ENCODE measurements around the gene PALB2. TPM values are rescaled to one million over a fixed set of nuclear protein-coding genes. Genes with fewer than 3 reads are reported as not detected.

Gene PALB2
- total and polyA plus RNA-seq, 9 of the 15 experiments (the other 6 are each of a cell fraction or from before 2014, with no cell fraction given): 7.0 to 25.8 (median 15.2) TPM

DNA sequence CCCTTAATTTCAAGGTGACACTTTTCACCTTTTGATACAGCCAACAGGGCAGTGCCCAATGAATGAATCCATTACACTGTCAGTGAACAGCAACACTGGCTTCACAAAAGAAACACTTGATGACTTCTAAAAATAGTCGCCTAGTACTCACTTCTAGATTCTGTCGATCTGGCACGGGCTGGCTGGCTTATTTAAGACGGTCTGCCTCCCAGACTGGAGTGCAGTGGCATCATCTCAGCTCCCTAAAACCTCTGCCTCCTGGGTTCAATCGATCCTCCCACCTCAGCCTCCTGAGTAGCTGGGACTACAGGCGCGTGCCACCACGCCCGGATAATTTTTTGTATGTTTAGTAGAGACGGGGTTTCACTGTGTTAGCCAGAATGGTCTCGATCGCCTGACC lies 46.9 kb downstream of the PALB2 start:
- H3K27ac ChIP-seq (ENCODE audit: extremely low read depth, low read depth, low read length): no peak overlapping the region
- in situ Hi-C loops (cut with MboI): no loop called here
- 0 out of 2 replicates have a peak overlapping the region, but pooled peaks have one; percentile 80 for H3K4me3 ChIP-seq
- H3K79me2 ChIP-seq (ENCODE audit: control insufficient read depth, insufficient read depth, low read length): peaks cover 68% of the 10 kb centered on the region
- no peaks in the 10 kb centered on the region for H3K9me1 ChIP-seq (ENCODE audit: control insufficient read depth, insufficient read depth, low read length)
- H3K9ac ChIP-seq (ENCODE audit: insufficient read depth in 1 of 2, low read depth in 2 of 2, low read length in 2 of 2): no peak overlapping the region
- 92% methylated on average over 7 of the region's 12 CpGs for WGBS (ENCODE audit: insufficient coverage, low coverage, missing lambda C conversion rate)
- no peak for FAIRE-seq
- TF ChIP-seq ZNF561 (CRISPR knock-in tag; conservative IDR thresholded peaks at IDR 0.05): no peak
- TF ChIP-seq, protein P1, sequence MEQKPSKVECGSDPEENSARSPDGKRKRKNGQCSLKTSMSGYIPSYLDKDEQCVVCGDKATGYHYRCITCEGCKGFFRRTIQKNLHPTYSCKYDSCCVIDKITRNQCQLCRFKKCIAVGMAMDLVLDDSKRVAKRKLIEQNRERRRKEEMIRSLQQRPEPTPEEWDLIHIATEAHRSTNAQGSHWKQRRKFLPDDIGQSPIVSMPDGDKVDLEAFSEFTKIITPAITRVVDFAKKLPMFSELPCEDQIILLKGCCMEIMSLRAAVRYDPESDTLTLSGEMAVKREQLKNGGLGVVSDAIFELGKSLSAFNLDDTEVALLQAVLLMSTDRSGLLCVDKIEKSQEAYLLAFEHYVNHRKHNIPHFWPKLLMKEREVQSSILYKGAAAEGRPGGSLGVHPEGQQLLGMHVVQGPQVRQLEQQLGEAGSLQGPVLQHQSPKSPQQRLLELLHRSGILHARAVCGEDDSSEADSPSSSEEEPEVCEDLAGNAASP (IDR thresholded peaks at IDR 0.05): no peak
- TF ChIP-seq, protein P2, sequence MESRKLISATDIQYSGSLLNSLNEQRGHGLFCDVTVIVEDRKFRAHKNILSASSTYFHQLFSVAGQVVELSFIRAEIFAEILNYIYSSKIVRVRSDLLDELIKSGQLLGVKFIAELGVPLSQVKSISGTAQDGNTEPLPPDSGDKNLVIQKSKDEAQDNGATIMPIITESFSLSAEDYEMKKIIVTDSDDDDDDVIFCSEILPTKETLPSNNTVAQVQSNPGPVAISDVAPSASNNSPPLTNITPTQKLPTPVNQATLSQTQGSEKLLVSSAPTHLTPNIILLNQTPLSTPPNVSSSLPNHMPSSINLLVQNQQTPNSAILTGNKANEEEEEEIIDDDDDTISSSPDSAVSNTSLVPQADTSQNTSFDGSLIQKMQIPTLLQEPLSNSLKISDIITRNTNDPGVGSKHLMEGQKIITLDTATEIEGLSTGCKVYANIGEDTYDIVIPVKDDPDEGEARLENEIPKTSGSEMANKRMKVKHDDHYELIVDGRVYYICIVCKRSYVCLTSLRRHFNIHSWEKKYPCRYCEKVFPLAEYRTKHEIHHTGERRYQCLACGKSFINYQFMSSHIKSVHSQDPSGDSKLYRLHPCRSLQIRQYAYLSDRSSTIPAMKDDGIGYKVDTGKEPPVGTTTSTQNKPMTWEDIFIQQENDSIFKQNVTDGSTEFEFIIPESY (CRISPR knock-in tag; IDR thresholded peaks at IDR 0.05): 0 out of 2 replicates have a peak, but pooled peaks have one; percentile 15
- intact Hi-C loops (cut with micrococcal nuclease): no loop called here
- no peaks in the 10 kb centered on the region for H3K9me3 ChIP-seq (replicated peaks; ENCODE audit: control insufficient read depth, insufficient read depth, low read depth, low read length)
- no peaks in the 10 kb centered on the region for H3K27me3 ChIP-seq (ENCODE audit: control insufficient read depth in 2 of 2, insufficient read depth in 2 of 2, low read length in 2 of 2)
- H3K4me2 ChIP-seq (ENCODE audit: insufficient read depth, low read length): no peak overlapping the region
- no peak for DNase-seq (ENCODE audit: extremely low read depth in 1 of 4, low spot score in 3 of 4)
- ChIA-PET CTCF (ENCODE audit: low intra/inter-chr PET ratio) (no interaction called here), POLR2A (interaction anchor here (0.6 to 0.7 kb wide), 2 partner anchors 48 to 418 kb away, joined by 3 read pairs; no protein-coding TSS in a partner anchor)
- H2AFZ ChIP-seq (ENCODE audit: low read depth, low read length): no peak overlapping the region
- H3K36me3 ChIP-seq (ENCODE audit: control insufficient read depth, insufficient read depth, low read length): peaks cover 54% of the 10 kb centered on the region
- ATAC-seq: no peak
- peaks cover 12 to 18% of the 10 kb centered on the region in 2 experiments; a peak in 4 of 5 replicates for H3K4me1 ChIP-seq (replicated peaks in 1 of 2; ENCODE audit: control insufficient read depth in 2 of 2, insufficient read depth in 2 of 2, low read length in 2 of 2)
- H4K20me1 ChIP-seq (replicated peaks; ENCODE audit: control insufficient read depth, insufficient read depth, low read length): no peaks in the 10 kb centered on the region; the same call in 1 of the 2 replicates
- BruUV-seq (replicated peaks): no TSS peak

Measured in K562 (cell line).